SK-N-SH (cell line): ENCODE results near the gene USE1. TPM values are rescaled to one million over a fixed set of nuclear protein-coding genes. Genes with fewer than 3 reads are reported as not detected.

ENCODE experiments used
- CTCF ChIA-PET: fragments of 300-600, 350-600 bp; formaldehyde crosslinking; extraction: SDS; loops from one replicate; lab custom pipeline; 2021; lab: Yijun Ruan, JAX
- POLR2A ChIA-PET: fragments of 350-600 bp; sonication (Branson Sonifier 250); formaldehyde crosslinking; extraction: SDS; loops from one replicate; lab custom pipeline; 2020; ENCODE audit warnings: antibody characterized with exemption, inconsistent platforms; lab: Yijun Ruan, JAX
- DNase-seq: peaks from one replicate; pipeline ENCODE4 v3.0.0; 2012
- H2AFZ ChIP-seq: fragments of 200-600 bp; sonication (generic); 2 replicates; pipeline ENCODE4 v1.8.1; 2016; ENCODE audit warnings: antibody characterized with exemption, mild to moderate bottlenecking, low read depth
- H3F3A ChIP-seq: fragments of 200-600 bp; sonication (generic); replicated peaks from 2 replicates; pipeline ENCODE3; 2016; ENCODE audit warnings: antibody characterized with exemption, mild to moderate bottlenecking; ENCODE audit not compliant: insufficient read depth
- H3K27ac ChIP-seq, 2 experiments: fragments of 200-500 bp in 1 of 2; fragments of 200-600 bp in 1 of 2; sonication (Bioruptor generic) in 1 of 2; sonication (generic), shearing (Covaris generic) in 1 of 2; 2 replicates each; pipeline versions ENCODE4 v1.5.1 to v1.6.1; 2014 to 2016; ENCODE audit warnings: low read depth in 2 of 2, inconsistent platforms in 1 of 2, low read length in 1 of 2, mild to moderate bottlenecking in 1 of 2, mixed read lengths in 1 of 2
- H3K27me3 ChIP-seq: fragments of 200-600 bp; sonication (generic), shearing (Covaris generic); 2 replicates; pipeline ENCODE4 v1.6.1; 2016; ENCODE audit warnings: mixed run types; ENCODE audit not compliant: insufficient read depth
- H3K36me3 ChIP-seq, 2 experiments: fragments of 200-500 bp in 1 of 2; fragments of 200-600 bp in 1 of 2; sonication (Bioruptor generic) in 1 of 2; sonication (generic) in 1 of 2; replicated peaks in 1 of 2; 2 replicates each; pipeline versions ENCODE3 to v1.5.1; 2014 to 2016; ENCODE audit warnings: low read length in 1 of 2, mild to moderate bottlenecking in 1 of 2; ENCODE audit not compliant: insufficient read depth in 2 of 2, control insufficient read depth in 1 of 2
- H3K4me1 ChIP-seq, 2 experiments: fragments of 200-500 bp in 1 of 2; fragments of 200-600 bp in 1 of 2; sonication (Bioruptor generic) in 1 of 2; sonication (generic), shearing (Covaris generic) in 1 of 2; 2 replicates each; pipeline versions ENCODE4 v1.5.1 to v1.6.1; 2014 to 2016; ENCODE audit warnings: low read depth in 1 of 2, low read length in 1 of 2, mixed run types in 1 of 2; ENCODE audit not compliant: insufficient read depth in 2 of 2, control insufficient read depth in 1 of 2
- H3K4me2 ChIP-seq: fragments of 200-600 bp; sonication (generic), shearing (Covaris generic); 2 replicates; pipeline ENCODE4 v1.6.1; 2017; ENCODE audit warnings: mixed run types
- H3K4me3 ChIP-seq, 2 experiments: fragments of 200-500 bp in 1 of 2; fragments of 200-600 bp in 1 of 2; sonication (Bioruptor generic) in 1 of 2; sonication (generic), shearing (Covaris generic) in 1 of 2; 2 replicates each; pipeline versions ENCODE4 v1.5.1 to v1.8.1; 2014 to 2016; ENCODE audit warnings: low read depth in 2 of 2, inconsistent platforms in 1 of 2, low read length in 1 of 2, mild to moderate bottlenecking in 1 of 2, mixed read lengths in 1 of 2, moderate library complexity in 1 of 2
- H3K79me2 ChIP-seq: fragments of 200-600 bp; sonication (generic); 2 replicates; pipeline ENCODE4 v1.8.1; 2017; ENCODE audit warnings: mild to moderate bottlenecking; ENCODE audit not compliant: insufficient read depth
- H3K9ac ChIP-seq: fragments of 200-600 bp; sonication (generic); 2 replicates; pipeline ENCODE4 v1.6.1; 2017; ENCODE audit warnings: mixed run types
- H3K9me2 ChIP-seq: fragments of 200-600 bp; sonication (generic); 2 replicates; pipeline ENCODE4 v1.6.1; 2017; ENCODE audit warnings: mixed run types
- H3K9me3 ChIP-seq: fragments of 200-600 bp; sonication (generic); 2 replicates; pipeline ENCODE4 v1.6.1; 2017; ENCODE audit warnings: mixed run types, mild to moderate bottlenecking, moderate library complexity
- H4K20me1 ChIP-seq: fragments of 200-600 bp; sonication (generic); 2 replicates; pipeline ENCODE4 v1.6.1; 2017; ENCODE audit warnings: mild to moderate bottlenecking, mixed run types; ENCODE audit not compliant: insufficient read depth
- ELF1 ChIP-seq: IDR thresholded peaks from 2 replicates; pipeline ENCODE4 v1.4.0; 2012
- EP300 ChIP-seq, 2 experiments: IDR thresholded peaks; 2 replicates each; pipeline versions ENCODE4 v1.4.0 to v1.6.1; 2012; ENCODE audit warnings: borderline replicate concordance in 1 of 2, low read depth in 1 of 2, low read length in 1 of 2
- FOXM1 ChIP-seq: IDR thresholded peaks from 2 replicates; pipeline ENCODE4 v1.4.0; 2012; ENCODE audit warnings: low read depth, mild to moderate bottlenecking
- GABPA ChIP-seq: IDR thresholded peaks from 2 replicates; pipeline ENCODE4 v1.4.0; 2012; ENCODE audit warnings: low read depth, mild to moderate bottlenecking
- JUND ChIP-seq: IDR thresholded peaks from 2 replicates; pipeline ENCODE4 v1.4.0; 2012
- MAX ChIP-seq: IDR thresholded peaks from 2 replicates; pipeline ENCODE4 v1.4.0; 2012; ENCODE audit warnings: low read depth
- MXI1 ChIP-seq: IDR thresholded peaks from 2 replicates; pipeline ENCODE4 v1.6.1; 2012; ENCODE audit warnings: mild to moderate bottlenecking, low read depth, low read length, improper control_type of control experiment
- NRF1 ChIP-seq: IDR thresholded peaks from 2 replicates; pipeline ENCODE4 v1.6.1; 2012; ENCODE audit warnings: low read depth, mild to moderate bottlenecking, low read length
- POLR2AphosphoS5 ChIP-seq: IDR thresholded peaks from 2 replicates; pipeline ENCODE4 v1.6.1; 2012; ENCODE audit warnings: low read depth, low read length
- RCOR1 ChIP-seq: fragments of 150-350 bp; IDR thresholded peaks from 2 replicates; pipeline ENCODE4 v1.6.1; 2017; ENCODE audit warnings: antibody characterized with exemption, low read length
- REST ChIP-seq: IDR thresholded peaks from 2 replicates; pipeline ENCODE4 v1.6.1; 2012; ENCODE audit warnings: mild to moderate bottlenecking, low read depth, low read length, moderate library complexity
- RFX5 ChIP-seq: IDR thresholded peaks from 2 replicates; pipeline ENCODE4 v1.6.1; 2012; ENCODE audit warnings: mild to moderate bottlenecking, improper control_type of control experiment, low read length
- SIN3A ChIP-seq: IDR thresholded peaks from 2 replicates; pipeline ENCODE4 v1.6.1; 2012; ENCODE audit warnings: low read depth, mild to moderate bottlenecking, low read length, moderate library complexity, borderline replicate concordance
- SMC3 ChIP-seq: IDR thresholded peaks from 2 replicates; pipeline ENCODE4 v1.6.1; 2012; ENCODE audit warnings: low read depth, low read length, improper control_type of control experiment
- TAF1 ChIP-seq: IDR thresholded peaks from 2 replicates; pipeline ENCODE4 v1.6.1; 2012; ENCODE audit warnings: low read depth, mild to moderate bottlenecking, low read length, moderate library complexity, borderline replicate concordance
- TCF12 ChIP-seq: IDR thresholded peaks from 2 replicates; pipeline ENCODE4 v1.4.0; 2012
- YY1 ChIP-seq: IDR thresholded peaks from 2 replicates; pipeline ENCODE4 v1.4.0; 2012; ENCODE audit warnings: low read depth, mild to moderate bottlenecking
- ZBTB33 ChIP-seq: IDR thresholded peaks from 2 replicates; pipeline ENCODE4 v1.4.0; 2012; ENCODE audit warnings: low read depth, borderline replicate concordance
- WGBS: methylation state at CpG from one replicate; pipeline ENCODE4 v1.1.6; 2017; ENCODE audit warnings: low lambda C conversion rate; 5-methylcytosine and 5-hydroxymethylcytosine counted together
- polyA plus RNA-seq, 3 experiments: library from polyadenylated mRNA; depleted of rRNA; stranded (reverse); fragments of >200 nt; gene quantifications; 2 replicates each; pipeline ENCODE4 v1.2.3, GENCODE V29; 2012
- TF ChIP-seq, protein P1 (sequence below): fragments of 200-600 bp; sonication (generic); IDR thresholded peaks from 2 replicates; pipeline ENCODE4 v1.6.1; 2017; ENCODE audit warnings: antibody characterized with exemption, mild to moderate bottlenecking, moderate library complexity
- TF ChIP-seq, protein P2 (sequence below): IDR thresholded peaks from 2 replicates; pipeline ENCODE4 v1.4.0; 2012; ENCODE audit warnings: low read depth, borderline replicate concordance

Gene USE1
- polyA plus RNA-seq, 1 of the 3 experiments (the other 2 are of a cell fraction) = 81.8 TPM

- no peak for TF ChIP-seq MXI1
These were observed 45.7 kb downstream of the USE1 start (continued) for GRCh38 chr19:17260842-17261325.

DNA sequence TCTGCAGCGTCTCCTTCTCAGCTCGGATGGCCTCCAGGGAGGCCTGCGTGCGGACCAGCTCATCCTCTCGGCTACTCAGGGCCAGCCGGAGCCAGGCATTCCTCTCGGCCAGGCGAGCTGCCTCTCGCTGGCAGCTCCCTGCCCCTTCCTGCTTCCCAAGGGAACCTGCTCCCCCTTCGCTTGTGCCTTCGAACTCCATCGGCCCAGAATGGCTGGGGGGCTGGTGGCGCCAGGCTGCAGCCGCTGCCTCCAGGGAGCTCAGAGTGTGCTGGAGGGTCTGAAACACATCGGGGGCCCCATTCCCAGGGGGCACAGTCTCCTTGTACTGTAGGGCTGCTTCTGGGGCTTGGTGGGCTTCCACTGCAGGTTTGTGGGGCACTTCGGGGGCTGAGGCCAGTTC lies 47.4 kb downstream of the USE1 start:
- Histone ChIP-seq H3K4me1 (no peaks in the 10 kb centered on the region), H3F3A (peaks cover 4% of the 10 kb centered on the region), H3K4me3 (no peak overlapping the region), H4K20me1 (no peaks in the 10 kb centered on the region), H3K9me3 (peaks cover 9% of the 10 kb centered on the region; the same call in 1 of the 2 replicates), H2AFZ (no peak overlapping the region), H3K27me3 (no peaks in the 10 kb centered on the region), H3K79me2 (peaks cover 2% of the 10 kb centered on the region; the same call in 1 of the 2 replicates), H3K27ac (no peak overlapping the region), H3K4me2 (no peak overlapping the region), H3K36me3 (no peaks in the 10 kb centered on the region), H3K9ac (no peak overlapping the region), H3K9me2 (no peaks in the 10 kb centered on the region)
- ChIA-PET POLR2A (interaction anchor here (0.6 kb wide), 1 partner anchor 17 kb away, joined by 5 read pairs; the partner anchor contains the start of gene NR2F6), CTCF (interaction anchor here (1.3 to 1.5 kb wide), 2 partner anchors 20 to 42 kb away, joined by 3 read pairs; no protein-coding TSS in a partner anchor)
- 96% methylated on average over 3 of the region's 16 CpGs for WGBS
- TF ChIP-seq GABPA (no peak), RFX5 (no peak), REST (no peak), ZBTB33 (no peak), POLR2AphosphoS5 (no peak), SIN3A (no peak), TAF1 (no peak), FOXM1 (no peak), EP300 (IDR thresholded peaks at IDR 0.05; ENCODE audit: borderline replicate concordance in 1 of 2, low read depth in 1 of 2, low read length in 1 of 2) (no peak), JUND (no peak), MAX (no peak), SMC3 (no peak), NRF1 (no peak), RCOR1 (no peak), YY1 (no peak), MXI1 (no peak), ELF1 (no peak), TCF12 (no peak)
- TF ChIP-seq, protein P1, sequence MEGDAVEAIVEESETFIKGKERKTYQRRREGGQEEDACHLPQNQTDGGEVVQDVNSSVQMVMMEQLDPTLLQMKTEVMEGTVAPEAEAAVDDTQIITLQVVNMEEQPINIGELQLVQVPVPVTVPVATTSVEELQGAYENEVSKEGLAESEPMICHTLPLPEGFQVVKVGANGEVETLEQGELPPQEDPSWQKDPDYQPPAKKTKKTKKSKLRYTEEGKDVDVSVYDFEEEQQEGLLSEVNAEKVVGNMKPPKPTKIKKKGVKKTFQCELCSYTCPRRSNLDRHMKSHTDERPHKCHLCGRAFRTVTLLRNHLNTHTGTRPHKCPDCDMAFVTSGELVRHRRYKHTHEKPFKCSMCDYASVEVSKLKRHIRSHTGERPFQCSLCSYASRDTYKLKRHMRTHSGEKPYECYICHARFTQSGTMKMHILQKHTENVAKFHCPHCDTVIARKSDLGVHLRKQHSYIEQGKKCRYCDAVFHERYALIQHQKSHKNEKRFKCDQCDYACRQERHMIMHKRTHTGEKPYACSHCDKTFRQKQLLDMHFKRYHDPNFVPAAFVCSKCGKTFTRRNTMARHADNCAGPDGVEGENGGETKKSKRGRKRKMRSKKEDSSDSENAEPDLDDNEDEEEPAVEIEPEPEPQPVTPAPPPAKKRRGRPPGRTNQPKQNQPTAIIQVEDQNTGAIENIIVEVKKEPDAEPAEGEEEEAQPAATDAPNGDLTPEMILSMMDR = no peak
- TF ChIP-seq, protein P2, sequence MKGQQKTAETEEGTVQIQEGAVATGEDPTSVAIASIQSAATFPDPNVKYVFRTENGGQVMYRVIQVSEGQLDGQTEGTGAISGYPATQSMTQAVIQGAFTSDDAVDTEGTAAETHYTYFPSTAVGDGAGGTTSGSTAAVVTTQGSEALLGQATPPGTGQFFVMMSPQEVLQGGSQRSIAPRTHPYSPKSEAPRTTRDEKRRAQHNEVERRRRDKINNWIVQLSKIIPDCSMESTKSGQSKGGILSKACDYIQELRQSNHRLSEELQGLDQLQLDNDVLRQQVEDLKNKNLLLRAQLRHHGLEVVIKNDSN = no peak
- DNase-seq = no peak
